NT2/D1 (cell line): Measurements from ENCODE around the gene TMEM158.

Experiments
- SUZ12 ChIP-seq: IDR thresholded peaks from 2 replicates; pipeline ENCODE4 v1.6.1; 2011; ENCODE audit not compliant: insufficient read length, insufficient read depth; ENCODE audit errors: extremely low read depth
- YY1 ChIP-seq: IDR thresholded peaks from 2 replicates; pipeline ENCODE4 v1.6.1; 2011; ENCODE audit not compliant: insufficient read length, insufficient read depth
- ZNF274 ChIP-seq: IDR thresholded peaks from 2 replicates; pipeline ENCODE4 v1.6.1; 2011; ENCODE audit warnings: mild to moderate bottlenecking, low read depth, low read length

GRCh38 chr3:45219694-45220093 is 6.4 kb downstream of the TMEM158 start:
- TF ChIP-seq YY1 (no peak), ZNF274 (no peak), SUZ12 (no peak)
